IMR-90 (cell line): Measurements from ENCODE around the gene ADCY2.

ENCODE experiments used
- FOS ChIP-seq: fragments of 150-350 bp; IDR thresholded peaks from 2 replicates; pipeline ENCODE4 v1.6.1; 2016; ENCODE audit warnings: low read depth, low read length
- POLR2A ChIP-seq: IDR thresholded peaks from 2 replicates; pipeline ENCODE4 v1.6.1; 2012; ENCODE audit warnings: mild to moderate bottlenecking, low read depth, low read length
- RAD21 ChIP-seq: IDR thresholded peaks from 2 replicates; pipeline ENCODE4 v1.6.1; 2012; ENCODE audit warnings: low read length, improper control_type of control experiment
- RCOR1 ChIP-seq: IDR thresholded peaks from 2 replicates; pipeline ENCODE4 v1.6.1; 2012; ENCODE audit warnings: mild to moderate bottlenecking, low read length, improper control_type of control experiment; ENCODE audit not compliant: insufficient replicate concordance
- RFX5 ChIP-seq: IDR thresholded peaks from 2 replicates; pipeline ENCODE4 v1.8.0; 2012; ENCODE audit warnings: low read depth, mild to moderate bottlenecking, low read length, moderate library complexity
- SMC3 ChIP-seq: fragments of 150-350 bp; IDR thresholded peaks from 2 replicates; pipeline ENCODE4 v1.6.1; 2016; ENCODE audit warnings: low read depth, mild to moderate bottlenecking, antibody characterized with exemption, low read length, moderate library complexity
- TF ChIP-seq, protein P1 (sequence below): conservative IDR thresholded peaks from 2 replicates; pipeline ENCODE4 v1.5.1; 2012; ENCODE audit warnings: mild to moderate bottlenecking, low read depth, low read length, improper control_type of control experiment

DNA sequence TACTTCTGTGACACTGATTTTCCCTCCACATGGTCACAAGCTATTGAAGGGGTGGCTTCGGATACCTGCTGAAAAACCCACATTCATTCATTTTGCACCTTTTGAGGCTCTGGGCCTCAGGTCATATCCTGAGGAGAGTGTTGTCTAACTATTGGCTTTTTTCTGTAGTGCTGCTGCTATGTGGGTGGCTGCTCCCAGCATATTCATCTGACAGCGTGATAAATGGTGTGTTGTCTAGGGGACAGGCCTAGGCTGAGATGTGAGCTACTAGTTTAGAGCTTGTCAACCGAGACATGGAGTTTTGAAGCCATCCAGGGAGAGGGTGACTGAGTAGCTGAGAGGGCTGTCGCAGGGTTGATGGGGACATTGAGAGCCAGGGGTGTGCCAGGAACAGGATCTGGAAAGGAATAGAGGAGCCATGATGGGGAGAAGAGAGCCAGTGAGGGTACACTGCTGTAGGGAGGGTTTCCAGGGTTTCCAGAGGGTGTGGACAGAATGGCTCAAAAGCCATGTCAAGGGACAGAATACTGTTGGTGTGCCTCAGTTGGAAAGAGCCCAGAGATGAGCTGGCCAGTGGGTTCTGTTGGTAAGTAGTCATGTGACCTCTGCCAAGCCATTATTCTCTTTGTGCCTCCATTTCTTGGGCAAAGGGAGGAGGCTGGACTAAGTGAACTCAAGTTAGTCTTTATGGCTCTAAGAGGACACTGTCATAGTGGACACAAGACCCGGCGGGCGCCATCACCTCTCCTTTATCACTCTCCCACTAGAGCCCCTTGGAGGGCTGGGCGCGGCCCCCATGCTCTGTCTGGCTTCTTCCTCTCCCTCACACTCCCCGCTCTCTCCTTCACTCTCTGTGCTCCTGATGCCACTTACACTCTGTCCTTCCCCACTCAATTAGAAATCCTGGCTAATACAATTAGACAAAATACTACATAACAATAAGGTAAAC lies 19.9 kb downstream of the ADCY2 start:
- no peak for TF ChIP-seq POLR2A
- TF ChIP-seq, protein P1, sequence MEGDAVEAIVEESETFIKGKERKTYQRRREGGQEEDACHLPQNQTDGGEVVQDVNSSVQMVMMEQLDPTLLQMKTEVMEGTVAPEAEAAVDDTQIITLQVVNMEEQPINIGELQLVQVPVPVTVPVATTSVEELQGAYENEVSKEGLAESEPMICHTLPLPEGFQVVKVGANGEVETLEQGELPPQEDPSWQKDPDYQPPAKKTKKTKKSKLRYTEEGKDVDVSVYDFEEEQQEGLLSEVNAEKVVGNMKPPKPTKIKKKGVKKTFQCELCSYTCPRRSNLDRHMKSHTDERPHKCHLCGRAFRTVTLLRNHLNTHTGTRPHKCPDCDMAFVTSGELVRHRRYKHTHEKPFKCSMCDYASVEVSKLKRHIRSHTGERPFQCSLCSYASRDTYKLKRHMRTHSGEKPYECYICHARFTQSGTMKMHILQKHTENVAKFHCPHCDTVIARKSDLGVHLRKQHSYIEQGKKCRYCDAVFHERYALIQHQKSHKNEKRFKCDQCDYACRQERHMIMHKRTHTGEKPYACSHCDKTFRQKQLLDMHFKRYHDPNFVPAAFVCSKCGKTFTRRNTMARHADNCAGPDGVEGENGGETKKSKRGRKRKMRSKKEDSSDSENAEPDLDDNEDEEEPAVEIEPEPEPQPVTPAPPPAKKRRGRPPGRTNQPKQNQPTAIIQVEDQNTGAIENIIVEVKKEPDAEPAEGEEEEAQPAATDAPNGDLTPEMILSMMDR: no peak
- TF ChIP-seq RCOR1: no peak
- TF ChIP-seq RFX5: no peak
- no peak for TF ChIP-seq SMC3
- no peak for TF ChIP-seq RAD21
- TF ChIP-seq FOS: no peak
